Measurements from ENCODE around the gene LRRC26.

LRRC26 gene

DNA sequence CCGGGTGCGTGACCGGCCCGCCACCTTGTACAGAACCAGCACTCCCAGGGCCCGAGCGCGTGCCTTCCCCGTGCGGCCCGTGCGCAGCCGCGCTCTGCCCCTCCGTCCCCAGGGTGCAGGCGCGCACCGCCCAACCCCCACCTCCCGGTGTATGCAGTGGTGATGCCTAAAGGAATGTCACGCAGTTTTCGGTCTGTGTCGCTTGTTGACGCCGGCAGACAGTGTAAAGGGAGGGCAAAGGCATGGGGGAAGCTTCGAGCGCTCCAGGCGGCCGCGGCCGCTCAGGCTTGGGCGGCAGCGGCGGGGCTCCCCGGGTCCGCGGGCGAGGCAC is 1.3 kb downstream of the LRRC26 start:
- H3K4me3 ChIP-seq (ENCODE audit: control insufficient read depth, low read depth, low read length), result no peak overlapping the region
- TF ChIP-seq, protein P1, sequence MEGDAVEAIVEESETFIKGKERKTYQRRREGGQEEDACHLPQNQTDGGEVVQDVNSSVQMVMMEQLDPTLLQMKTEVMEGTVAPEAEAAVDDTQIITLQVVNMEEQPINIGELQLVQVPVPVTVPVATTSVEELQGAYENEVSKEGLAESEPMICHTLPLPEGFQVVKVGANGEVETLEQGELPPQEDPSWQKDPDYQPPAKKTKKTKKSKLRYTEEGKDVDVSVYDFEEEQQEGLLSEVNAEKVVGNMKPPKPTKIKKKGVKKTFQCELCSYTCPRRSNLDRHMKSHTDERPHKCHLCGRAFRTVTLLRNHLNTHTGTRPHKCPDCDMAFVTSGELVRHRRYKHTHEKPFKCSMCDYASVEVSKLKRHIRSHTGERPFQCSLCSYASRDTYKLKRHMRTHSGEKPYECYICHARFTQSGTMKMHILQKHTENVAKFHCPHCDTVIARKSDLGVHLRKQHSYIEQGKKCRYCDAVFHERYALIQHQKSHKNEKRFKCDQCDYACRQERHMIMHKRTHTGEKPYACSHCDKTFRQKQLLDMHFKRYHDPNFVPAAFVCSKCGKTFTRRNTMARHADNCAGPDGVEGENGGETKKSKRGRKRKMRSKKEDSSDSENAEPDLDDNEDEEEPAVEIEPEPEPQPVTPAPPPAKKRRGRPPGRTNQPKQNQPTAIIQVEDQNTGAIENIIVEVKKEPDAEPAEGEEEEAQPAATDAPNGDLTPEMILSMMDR (conservative IDR thresholded peaks at IDR 0.05; ENCODE audit: control insufficient read depth, insufficient read depth, low read depth, low read length), result no peak
- no peak for DNase-seq (ENCODE audit: low read depth)

DNA sequence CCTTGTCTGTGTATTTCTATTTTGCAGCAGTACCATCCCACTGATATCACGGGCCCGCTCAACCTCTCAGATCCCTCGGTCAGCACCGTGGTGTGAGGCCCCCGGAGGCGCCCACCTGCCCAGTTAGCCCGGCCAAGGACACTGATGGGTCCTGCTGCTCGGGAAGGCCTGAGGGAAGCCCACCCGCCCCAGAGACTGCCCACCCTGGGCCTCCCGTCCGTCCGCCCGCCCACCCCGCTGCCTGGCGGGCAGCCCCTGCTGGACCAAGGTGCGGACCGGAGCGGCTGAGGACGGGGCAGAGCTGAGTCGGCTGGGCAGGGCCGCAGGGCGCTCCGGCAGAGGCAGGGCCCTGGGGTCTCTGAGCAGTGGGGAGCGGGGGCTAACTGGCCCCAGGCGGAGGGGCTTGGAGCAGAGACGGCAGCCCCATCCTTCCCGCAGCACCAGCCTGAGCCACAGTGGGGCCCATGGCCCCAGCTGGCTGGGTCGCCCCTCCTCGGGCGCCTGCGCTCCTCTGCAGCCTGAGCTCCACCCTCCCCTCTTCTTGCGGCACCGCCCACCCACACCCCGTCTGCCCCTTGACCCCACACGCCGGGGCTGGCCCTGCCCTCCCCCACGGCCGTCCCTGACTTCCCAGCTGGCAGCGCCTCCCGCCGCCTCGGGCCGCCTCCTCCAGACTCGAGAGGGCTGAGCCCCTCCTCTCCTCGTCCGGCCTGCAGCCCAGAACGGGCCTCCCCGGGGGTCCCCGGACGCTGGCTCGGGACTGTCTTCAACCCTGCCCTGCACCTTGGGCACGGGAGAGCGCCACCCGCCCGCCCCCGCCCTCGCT is 1.9 kb downstream of the LRRC26 start:
- no peak overlapping the region for H3K4me3 ChIP-seq (ENCODE audit: control insufficient read depth, low read depth, low read length)
- DNase-seq (ENCODE audit: low read depth), result no peak
- TF ChIP-seq, protein P1 (conservative IDR thresholded peaks at IDR 0.05; ENCODE audit: control insufficient read depth, insufficient read depth, low read depth, low read length), result no peak

DNA sequence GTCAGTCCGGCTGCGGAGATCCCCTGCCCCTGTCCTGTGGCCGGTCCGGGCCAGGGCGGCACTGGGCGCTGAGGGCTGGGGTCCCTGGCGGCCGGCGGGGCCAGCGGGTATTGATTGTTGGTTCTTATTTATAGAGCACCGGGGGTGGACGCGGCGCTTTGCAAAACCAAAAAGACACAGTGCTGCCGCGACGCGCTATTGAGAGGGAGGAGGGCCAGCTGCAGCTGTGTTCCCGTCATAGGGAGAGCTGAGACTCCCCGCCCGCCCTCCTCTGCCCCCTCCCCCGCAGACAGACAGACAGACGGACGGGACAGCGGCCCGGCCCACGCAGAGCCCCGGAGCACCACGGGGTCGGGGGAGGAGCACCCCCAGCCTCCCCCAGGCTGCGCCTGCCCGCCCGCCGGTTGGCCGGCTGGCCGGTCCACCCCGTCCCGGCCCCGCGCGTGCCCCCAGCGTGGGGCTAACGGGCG is 2.5 kb downstream of the LRRC26 start:
- TF ChIP-seq, protein P1 (conservative IDR thresholded peaks at IDR 0.05; ENCODE audit: control insufficient read depth, insufficient read depth, low read depth, low read length), result no peak
- no peak for DNase-seq (ENCODE audit: low read depth)
- H3K4me3 ChIP-seq (ENCODE audit: control insufficient read depth, low read depth, low read length), result no peak overlapping the region

DNA sequence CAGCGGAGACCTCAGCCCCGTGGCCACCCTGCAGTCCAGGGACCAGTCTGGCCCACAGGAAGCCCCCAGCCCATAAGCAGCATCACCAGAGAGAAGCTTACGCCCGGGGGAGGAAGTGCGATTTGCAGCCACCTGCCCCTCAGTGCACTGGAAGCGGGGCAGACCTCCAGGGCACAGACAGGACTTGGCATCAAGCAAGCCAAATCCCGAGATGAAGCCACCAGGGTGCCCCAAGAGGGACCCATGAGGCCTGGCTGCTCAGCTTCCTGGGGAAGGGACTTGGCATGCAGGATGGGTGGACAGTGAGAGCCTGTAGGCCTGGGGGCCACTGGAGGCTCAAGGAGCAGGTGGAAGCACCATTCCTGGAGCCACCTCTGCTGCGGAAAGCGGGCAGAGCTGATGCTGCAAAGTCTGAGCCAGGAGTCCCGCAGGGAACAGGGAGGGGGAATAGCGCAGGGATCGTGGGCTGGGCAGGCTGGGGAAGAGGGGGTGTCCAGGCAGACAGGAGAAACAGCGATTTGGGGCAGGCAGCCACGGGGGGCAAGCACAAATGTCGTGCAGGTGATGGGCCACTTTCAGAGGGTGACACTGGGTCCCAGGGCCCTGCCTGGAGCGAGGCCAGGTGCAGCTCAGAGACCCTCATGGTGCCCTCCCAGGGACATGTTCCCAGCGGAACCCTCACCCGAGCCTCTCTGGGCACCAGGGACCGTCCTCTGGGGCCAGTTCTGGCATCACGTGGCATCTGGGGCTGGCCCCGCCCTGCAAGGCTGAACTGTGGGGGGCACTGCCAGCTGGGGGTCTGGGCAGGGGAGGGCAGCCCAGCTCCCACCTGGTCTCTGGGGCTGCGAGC is 3.2 kb downstream of the LRRC26 start:
- no peak overlapping the region for H3K4me3 ChIP-seq (ENCODE audit: control insufficient read depth, low read depth, low read length)
- DNase-seq (ENCODE audit: low read depth), result no peak
- TF ChIP-seq, protein P1 (conservative IDR thresholded peaks at IDR 0.05; ENCODE audit: control insufficient read depth, insufficient read depth, low read depth, low read length), result no peak

DNA sequence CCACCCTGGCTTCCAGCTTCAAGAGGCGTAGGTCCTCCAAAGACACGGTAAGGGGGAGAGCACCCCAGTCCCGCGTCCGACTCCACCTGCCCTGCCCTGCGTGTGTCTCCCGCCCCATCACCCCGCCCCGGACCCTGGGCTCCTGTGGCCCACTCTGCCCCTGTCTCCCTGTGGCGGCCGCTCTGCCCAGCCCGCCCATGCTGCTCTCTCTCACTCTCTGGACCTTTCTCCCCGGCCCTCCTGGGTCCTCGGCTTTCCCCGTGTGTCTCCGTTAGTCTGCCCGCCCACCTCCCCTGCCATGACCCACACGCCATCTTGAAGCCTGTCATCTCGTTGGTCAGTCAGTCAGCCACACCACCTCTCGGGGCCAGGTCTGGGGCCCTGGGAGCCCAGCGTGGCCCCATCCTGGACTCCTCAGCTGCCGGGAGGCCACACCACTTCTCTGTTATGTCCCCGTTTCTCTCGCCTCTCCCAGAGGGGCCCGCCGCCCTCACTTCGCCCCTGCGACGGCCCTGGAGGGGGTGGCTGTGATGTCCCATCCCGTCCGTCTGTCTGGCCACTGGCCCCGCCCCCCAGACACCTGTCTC is 4.5 kb downstream of the LRRC26 start:
- TF ChIP-seq, protein P1 (conservative IDR thresholded peaks at IDR 0.05; ENCODE audit: control insufficient read depth, insufficient read depth, low read depth, low read length), result no peak
- no peak overlapping the region for H3K4me3 ChIP-seq (ENCODE audit: control insufficient read depth, low read depth, low read length)
- DNase-seq (ENCODE audit: low read depth), result no peak

DNA sequence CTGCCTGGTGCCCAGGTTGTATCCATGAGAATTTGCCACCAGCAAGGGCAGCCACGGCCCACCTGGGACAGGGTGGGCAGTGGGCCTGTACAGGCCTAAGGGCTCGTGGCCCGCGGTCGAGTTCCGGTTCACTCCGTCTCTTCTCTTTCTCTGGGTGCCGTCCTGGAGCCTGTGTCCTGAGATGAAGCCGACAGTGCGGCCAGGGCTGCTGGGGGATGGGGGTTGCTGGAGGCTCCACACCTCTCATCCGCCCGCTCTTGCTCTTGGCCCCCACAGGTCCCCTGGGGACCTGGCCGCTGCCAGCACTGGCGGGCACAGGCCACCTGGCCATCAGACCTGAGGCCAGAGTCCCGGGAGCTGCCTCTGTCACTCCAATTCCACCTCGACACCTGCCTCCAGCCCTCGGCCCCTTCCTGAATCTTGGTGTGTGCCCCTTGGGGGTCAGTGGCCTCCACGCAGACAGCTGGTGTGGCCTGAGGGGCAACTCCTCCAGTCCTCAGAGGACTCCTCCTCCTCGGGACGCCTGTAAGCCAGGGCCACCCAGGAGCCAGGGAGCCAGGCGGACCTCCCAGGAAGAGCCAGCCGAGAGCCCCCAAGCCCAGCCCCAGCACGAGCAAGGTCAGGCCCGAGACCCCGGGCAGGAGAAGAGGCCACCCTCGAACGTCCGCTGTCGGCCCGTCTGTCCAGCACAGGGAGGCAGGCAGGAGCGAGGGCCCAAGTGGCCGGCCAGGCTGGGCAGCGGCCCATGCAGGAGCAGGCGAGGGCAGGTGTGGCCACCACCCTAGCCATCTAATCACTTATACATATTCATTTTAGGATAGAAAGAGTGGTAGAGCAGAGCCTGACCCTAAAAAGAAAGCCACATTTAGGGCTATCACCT is 5.2 kb downstream of the LRRC26 start:
- TF ChIP-seq, protein P1 (conservative IDR thresholded peaks at IDR 0.05; ENCODE audit: control insufficient read depth, insufficient read depth, low read depth, low read length), result no peak
- DNase-seq (ENCODE audit: low read depth), result no peak
- H3K4me3 ChIP-seq (ENCODE audit: control insufficient read depth, low read depth, low read length), result no peak overlapping the region
